OCI-LY7 (cell line): Measurements from ENCODE around the gene COG2. TPM values are rescaled to one million over a fixed set of nuclear protein-coding genes. Genes with fewer than 3 reads are reported as not detected.

Experiments used
- BruUV-seq: library from RNA; stranded (reverse); fragments of 400-500 nt; replicated peaks from 2 replicates; lab custom pipeline; 2021; lab: Mats Ljungman, UMichigan
- CTCF ChIA-PET: fragments of 300-600 bp; sonication (Branson Sonifier 250); formaldehyde crosslinking; loops from one replicate; lab custom pipeline; 2022; ENCODE audit warnings: antibody characterized with exemption; ENCODE audit not compliant: unreplicated experiment; lab: Charles Lee
- POLR2A ChIA-PET: fragments of 300-600 bp; sonication (Branson Sonifier 250); formaldehyde crosslinking; loops from one replicate; lab custom pipeline; 2022; ENCODE audit warnings: antibody characterized with exemption; lab: Charles Lee
- DNase-seq: peaks from one replicate; pipeline ENCODE4 v3.0.0-alpha.2; 2015; ENCODE audit warnings: low spot score
- H2AFZ ChIP-seq: fragments of 200-600 bp; sonication (generic), shearing (Covaris generic); 2 replicates; pipeline ENCODE4 v1.6.1; 2014; ENCODE audit warnings: mild to moderate bottlenecking, antibody characterized with exemption, low read length, moderate library complexity
- H3K27ac ChIP-seq: fragments of 200-600 bp; sonication (generic); 2 replicates; pipeline ENCODE4 v1.5.1; 2014; ENCODE audit warnings: mixed run types, low read depth, mild to moderate bottlenecking, moderate library complexity, low read length, inconsistent platforms; ENCODE audit not compliant: poor library complexity, severe bottlenecking
- H3K36me3 ChIP-seq: fragments of 200-600 bp; sonication (generic); 2 replicates; pipeline ENCODE4 v1.6.1; 2014; ENCODE audit warnings: mild to moderate bottlenecking, antibody characterized with exemption, low read length, moderate library complexity, mixed read lengths; ENCODE audit not compliant: insufficient read depth
- H3K4me1 ChIP-seq: fragments of 200-600 bp; sonication (generic); 2 replicates; pipeline ENCODE4 v1.5.1; 2014; ENCODE audit warnings: mild to moderate bottlenecking, low read length; ENCODE audit not compliant: insufficient read depth, poor library complexity, severe bottlenecking
- H3K4me2 ChIP-seq: fragments of 200-600 bp; sonication (generic); 2 replicates; pipeline ENCODE4 v1.6.1; 2014; ENCODE audit warnings: mild to moderate bottlenecking, low read length
- H3K4me3 ChIP-seq: fragments of 200-600 bp; sonication (generic); 2 replicates; pipeline ENCODE4 v1.5.1; 2014; ENCODE audit warnings: mild to moderate bottlenecking, low read depth, low read length; ENCODE audit not compliant: poor library complexity, severe bottlenecking
- H3K79me2 ChIP-seq: fragments of 200-600 bp; sonication (generic); 2 replicates; pipeline ENCODE4 v1.6.1; 2016; ENCODE audit warnings: low read depth, mild to moderate bottlenecking, low read length, moderate library complexity, mixed read lengths; ENCODE audit not compliant: insufficient read depth
- H3K9me2 ChIP-seq: fragments of 200-600 bp; sonication (generic); 2 replicates; pipeline ENCODE4 v1.6.1; 2016; ENCODE audit warnings: mild to moderate bottlenecking, low read length, mixed read lengths; ENCODE audit not compliant: insufficient read depth
- H3K9me3 ChIP-seq: fragments of 200-600 bp; sonication (generic); 2 replicates; pipeline ENCODE4 v1.6.1; 2014; ENCODE audit warnings: mild to moderate bottlenecking, mixed run types, low read length, mixed read lengths
- H4K20me1 ChIP-seq: fragments of 200-600 bp; sonication (generic); 2 replicates; pipeline ENCODE4 v1.6.1; 2014; ENCODE audit warnings: mild to moderate bottlenecking, antibody characterized with exemption, low read length, moderate library complexity, mixed read lengths; ENCODE audit not compliant: insufficient read depth
- EZH2phosphoT487 ChIP-seq: fragments of 200-600 bp; sonication (generic); IDR thresholded peaks from 2 replicates; pipeline ENCODE4 v1.6.1; 2018; ENCODE audit warnings: low read depth, borderline replicate concordance, mild to moderate bottlenecking, mixed run types, antibody characterized with exemption, low read length, moderate library complexity, mixed read lengths
- intact Hi-C: fragments of 100-400 bp; cut with micrococcal nuclease; formaldehyde crosslinking; loops from one replicate; pipeline ENCODE4 v1.10.0; 2022; ENCODE audit not compliant: unreplicated experiment
- total RNA-seq, 2 experiments: library from RNA; depleted of rRNA in 1 of 2; stranded (reverse); fragments of >200 nt in 1 of 2; shearing (Covaris generic) in 1 of 2; gene quantifications; 2 replicates each; pipeline ENCODE4 v1.2.3, GENCODE V29; 2014 to 2022
- TF ChIP-seq, protein P1 (sequence below): fragments of 200-600 bp; sonication (generic); conservative IDR thresholded peaks from 2 replicates; pipeline ENCODE4 v1.5.1; 2014; ENCODE audit warnings: mild to moderate bottlenecking, antibody characterized with exemption, low read length, moderate library complexity, mixed read lengths

The COG2 gene
- total RNA-seq, 2 experiments from 2014 or later, result 30.5 to 35.3 TPM

DNA sequence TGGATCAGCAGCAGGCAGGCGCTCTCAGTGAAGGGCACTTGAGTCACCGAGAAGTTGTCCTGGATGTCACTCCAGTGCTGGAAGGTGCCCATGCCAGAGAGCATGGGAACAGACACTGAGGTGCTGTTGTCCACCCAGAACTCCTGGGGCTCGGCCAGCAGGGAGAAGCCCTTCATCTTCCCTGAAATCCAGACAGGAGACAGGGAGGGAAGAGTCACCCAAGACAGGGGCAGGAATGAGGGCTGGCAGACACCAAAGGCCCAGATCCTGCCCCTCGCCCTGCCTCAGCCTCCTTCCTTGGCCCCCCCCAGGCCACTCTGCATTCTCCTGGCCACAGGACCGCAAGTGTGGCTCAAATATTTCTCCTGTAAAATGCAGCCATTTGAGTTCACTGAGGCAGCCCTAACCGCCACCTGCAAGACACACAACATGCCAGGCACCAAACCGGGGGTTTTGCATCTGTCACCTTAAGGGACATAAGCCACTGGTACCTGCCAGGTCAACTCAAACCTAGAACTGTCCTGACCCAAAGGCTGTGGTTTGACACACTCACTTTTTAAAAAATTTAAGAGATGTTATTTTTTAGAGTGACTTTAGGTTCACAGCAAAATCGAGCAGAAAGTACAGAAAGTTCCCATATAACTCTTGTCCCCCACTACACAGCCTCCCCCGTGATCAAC lies 63.9 kb downstream of the COG2 start:
- H3K9me2 ChIP-seq, result no peaks in the 10 kb centered on the region
- no TSS peak for BruUV-seq
- no peak overlapping the region for H3K4me3 ChIP-seq
- CTCF ChIA-PET, result no interaction called here
- no peak for TF ChIP-seq EZH2phosphoT487
- TF ChIP-seq, protein P1, sequence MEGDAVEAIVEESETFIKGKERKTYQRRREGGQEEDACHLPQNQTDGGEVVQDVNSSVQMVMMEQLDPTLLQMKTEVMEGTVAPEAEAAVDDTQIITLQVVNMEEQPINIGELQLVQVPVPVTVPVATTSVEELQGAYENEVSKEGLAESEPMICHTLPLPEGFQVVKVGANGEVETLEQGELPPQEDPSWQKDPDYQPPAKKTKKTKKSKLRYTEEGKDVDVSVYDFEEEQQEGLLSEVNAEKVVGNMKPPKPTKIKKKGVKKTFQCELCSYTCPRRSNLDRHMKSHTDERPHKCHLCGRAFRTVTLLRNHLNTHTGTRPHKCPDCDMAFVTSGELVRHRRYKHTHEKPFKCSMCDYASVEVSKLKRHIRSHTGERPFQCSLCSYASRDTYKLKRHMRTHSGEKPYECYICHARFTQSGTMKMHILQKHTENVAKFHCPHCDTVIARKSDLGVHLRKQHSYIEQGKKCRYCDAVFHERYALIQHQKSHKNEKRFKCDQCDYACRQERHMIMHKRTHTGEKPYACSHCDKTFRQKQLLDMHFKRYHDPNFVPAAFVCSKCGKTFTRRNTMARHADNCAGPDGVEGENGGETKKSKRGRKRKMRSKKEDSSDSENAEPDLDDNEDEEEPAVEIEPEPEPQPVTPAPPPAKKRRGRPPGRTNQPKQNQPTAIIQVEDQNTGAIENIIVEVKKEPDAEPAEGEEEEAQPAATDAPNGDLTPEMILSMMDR, result no peak
- H3K4me2 ChIP-seq, result no peak overlapping the region
- H3K27ac ChIP-seq, result no peak overlapping the region
- H3K9me3 ChIP-seq, result no peaks in the 10 kb centered on the region
- no peak overlapping the region for H2AFZ ChIP-seq
- no peaks in the 10 kb centered on the region for H3K79me2 ChIP-seq
- POLR2A ChIA-PET, result interaction anchor here (0.7 kb wide), 1 partner anchor 797 kb away, joined by 3 read pairs; no protein-coding TSS in a partner anchor
- no peaks in the 10 kb centered on the region for H3K36me3 ChIP-seq
- H3K4me1 ChIP-seq, result no peaks in the 10 kb centered on the region
- DNase-seq, result no peak
- intact Hi-C loops, result no loop called here
- H4K20me1 ChIP-seq, result no peaks in the 10 kb centered on the region

DNA sequence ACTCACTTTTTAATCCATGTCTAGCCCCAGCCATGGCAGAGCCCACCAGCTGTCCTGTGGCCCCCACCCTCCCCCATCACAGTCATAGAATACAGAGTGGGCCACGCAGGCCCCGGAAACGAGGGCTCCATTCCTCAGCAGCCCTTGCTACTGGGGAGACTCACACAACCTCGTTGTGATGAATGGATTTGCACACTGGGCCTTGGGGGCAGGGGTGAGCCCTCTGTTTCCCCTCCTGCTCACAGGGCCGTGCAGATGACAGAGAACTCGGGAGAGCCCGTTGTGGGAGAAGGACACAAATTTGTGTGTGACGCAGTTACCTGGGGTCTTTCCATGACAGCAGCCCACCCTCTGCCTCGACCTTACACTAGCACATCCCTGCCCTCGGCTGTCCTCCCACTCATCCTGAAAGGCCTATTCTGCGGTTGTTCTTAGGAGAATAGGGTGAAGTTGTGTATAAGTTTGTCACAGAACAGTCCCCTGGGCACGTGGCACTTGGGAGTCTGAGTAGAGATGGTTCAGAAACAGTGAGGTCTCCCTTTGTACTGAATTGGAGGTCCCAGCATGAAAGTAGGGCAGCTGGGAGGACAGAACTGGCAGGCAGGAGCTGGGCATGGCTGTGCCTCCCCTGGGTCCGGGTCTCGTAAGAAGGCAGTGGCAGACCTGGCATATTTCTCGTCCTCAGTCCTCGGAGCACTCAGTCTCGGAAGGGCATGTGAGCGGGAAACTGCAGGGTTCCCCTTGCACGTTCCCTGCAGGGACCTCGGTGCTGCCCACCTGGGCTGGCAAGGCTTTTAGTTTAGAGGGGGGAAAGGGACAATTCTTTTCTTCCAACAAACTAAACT lies 64.8 kb downstream of the COG2 start:
- intact Hi-C loops, result no loop called here
- Histone ChIP-seq H2AFZ (no peak overlapping the region), H3K9me2 (no peaks in the 10 kb centered on the region), H3K36me3 (no peaks in the 10 kb centered on the region), H3K27ac (no peak overlapping the region), H3K4me3 (no peak overlapping the region), H3K4me1 (no peaks in the 10 kb centered on the region), H3K4me2 (no peak overlapping the region), H3K9me3 (no peaks in the 10 kb centered on the region), H4K20me1 (no peaks in the 10 kb centered on the region), H3K79me2 (no peaks in the 10 kb centered on the region)
- TF ChIP-seq, protein P1, result no peak
- ChIA-PET POLR2A (no interaction called here), CTCF (no interaction called here)
- no TSS peak for BruUV-seq
- no peak for DNase-seq
